Measurements from ENCODE around the gene ST6GALNAC2. TPM values are rescaled to one million over a fixed set of nuclear protein-coding genes. Genes with fewer than 3 reads are reported as not detected.
A peak's percentile ranks its signal among the peaks of the same experiment; 100 is the strongest.
"Not testable (repeated sequence)": the region's sequence is repeated elsewhere in the genome, so short reads cannot be mapped to it uniquely, and the experiment has no call there.

ST6GALNAC2 gene
- polyA plus RNA-seq, 6 donors from 2014 or later, result 0.22 to 1.0 (median 0.48) TPM; not detected in 1

GRCh38 chr17:76614064-76614759 lies 28.6 kb upstream of the ST6GALNAC2 start:
- H3K9me3 Mint-ChIP-seq, DNase-seq, H3K36me3 Mint-ChIP-seq, H3K4me3 Mint-ChIP-seq, H3K4me1 Mint-ChIP-seq: not testable (repeated sequence)
- Mint-ChIP-seq H3K27me3 (peaks cover 0 to 13% (median 9%) of the 10 kb centered on the region in 3 donors), H3K27ac (peak overlapping the region in 1 of 6 donors; percentile 11)
- ATAC-seq (ENCODE audit: low read depth in 2 of 2), result peak in 1 of 2 donors; percentile 32

GRCh38 chr17:76612977-76613851 lies 27.6 kb upstream of the ST6GALNAC2 start:
- Mint-ChIP-seq H3K4me3 (peak overlapping the region in 1 of 8 donors; percentile 32), H3K27me3 (peaks cover 0 to 13% (median 12%) of the 10 kb centered on the region in 3 donors), H3K36me3 (no peaks in the 10 kb centered on the region), H3K4me1 (peaks cover 0 to 9% (median 0%) of the 10 kb centered on the region in 3 donors), H3K9me3 (peaks cover 0 to 6% (median 3%) of the 10 kb centered on the region in 7 donors), H3K27ac (peak overlapping the region in 2 of 6 donors; percentile 69 to 76)
- DNase-seq (no peak), ATAC-seq (ENCODE audit: low read depth in 2 of 2) (no peak)

DNA sequence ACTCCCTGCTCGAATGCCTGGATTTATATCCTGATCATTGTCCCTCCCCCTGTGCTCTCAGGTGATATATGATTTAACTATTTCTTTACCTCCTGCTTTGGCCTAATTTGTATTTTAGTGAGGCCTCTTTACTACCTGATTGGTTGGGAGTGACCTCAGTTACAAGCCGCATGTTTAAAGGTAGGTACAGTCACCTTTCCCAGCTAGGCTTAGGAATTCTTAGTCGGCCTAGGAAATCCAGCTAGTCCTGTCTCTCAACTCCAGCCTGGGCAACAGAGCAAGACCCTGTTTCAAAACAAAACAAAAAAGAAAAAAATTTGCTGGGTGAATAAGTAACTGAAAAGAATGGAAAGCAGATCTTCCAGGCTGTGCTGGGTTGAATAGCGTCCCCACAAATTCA lies 26.8 kb upstream of the ST6GALNAC2 start:
- peak overlapping the region in 1 of 8 donors; percentile 32 for H3K4me3 Mint-ChIP-seq
- ATAC-seq (ENCODE audit: low read depth in 2 of 2), result no peak
- no peak for DNase-seq
- no peaks in the 10 kb centered on the region for H3K36me3 Mint-ChIP-seq
- H3K9me3 Mint-ChIP-seq, result peaks cover 0 to 6% (median 3%) of the 10 kb centered on the region in 7 donors
- peaks cover 0 to 13% (median 12%) of the 10 kb centered on the region in 3 donors for H3K27me3 Mint-ChIP-seq
- H3K27ac Mint-ChIP-seq, result peak overlapping the region in 2 of 6 donors; percentile 69 to 76
- H3K4me1 Mint-ChIP-seq, result peaks cover 0 to 9% (median 0%) of the 10 kb centered on the region in 3 donors

- no peak overlapping the region for H3K27ac Mint-ChIP-seq
- peaks cover 0 to 13% (median 12%) of the 10 kb centered on the region in 3 donors for H3K27me3 Mint-ChIP-seq
- DNase-seq (no peak), ATAC-seq (ENCODE audit: low read depth in 2 of 2) (no peak)
- no peak overlapping the region for H3K4me3 Mint-ChIP-seq
- H3K4me1 Mint-ChIP-seq, result peaks cover 0 to 9% (median 0%) of the 10 kb centered on the region in 3 donors
- H3K9me3 Mint-ChIP-seq, result peaks cover 0 to 6% (median 3%) of the 10 kb centered on the region in 7 donors
- no peaks in the 10 kb centered on the region for H3K36me3 Mint-ChIP-seq
Observed at GRCh38 chr17:76611758-76612157, 26.1 kb upstream of the ST6GALNAC2 start.

GRCh38 chr17:76611080-76611749 lies 25.6 kb upstream of the ST6GALNAC2 start:
- not testable (repeated sequence) for H3K9me3 Mint-ChIP-seq; H3K36me3 Mint-ChIP-seq; H3K4me1 Mint-ChIP-seq; DNase-seq; ATAC-seq (ENCODE audit: low read depth in 2 of 2); H3K4me3 Mint-ChIP-seq
- Mint-ChIP-seq H3K27ac (peak overlapping the region in 1 of 6 donors; percentile 56), H3K27me3 (peaks cover 0 to 13% (median 12%) of the 10 kb centered on the region in 3 donors)

GRCh38 chr17:76606685-76607084 lies 21.0 kb upstream of the ST6GALNAC2 start:
- H3K36me3 Mint-ChIP-seq; H3K4me3 Mint-ChIP-seq; H3K4me1 Mint-ChIP-seq; H3K9me3 Mint-ChIP-seq; DNase-seq; H3K27ac Mint-ChIP-seq; ATAC-seq (ENCODE audit: low read depth in 2 of 2): not testable (repeated sequence)
- H3K27me3 Mint-ChIP-seq, result peaks cover 0 to 31% (median 30%) of the 10 kb centered on the region in 3 donors

- Mint-ChIP-seq H3K27ac (peak overlapping the region in 1 of 6 donors; percentile 16), H3K27me3 (peaks cover 11 to 34% (median 27%) of the 10 kb centered on the region in 3 donors), H3K4me3 (no peak overlapping the region), H3K36me3 (no peaks in the 10 kb centered on the region), H3K4me1 (no peaks in the 10 kb centered on the region), H3K9me3 (no peaks in the 10 kb centered on the region)
- ATAC-seq (ENCODE audit: low read depth in 2 of 2), result no peak
- no peak for DNase-seq
Observed at GRCh38 chr17:76601065-76601464, 15.4 kb upstream of the ST6GALNAC2 start.

GRCh38 chr17:76599694-76600460 lies 14.2 kb upstream of the ST6GALNAC2 start:
- Mint-ChIP-seq H3K27me3 (peaks cover 11 to 34% (median 27%) of the 10 kb centered on the region in 3 donors), H3K27ac (peak overlapping the region in 1 of 6 donors; percentile 16)

GRCh38 chr17:76598004-76598439 lies 12.4 kb upstream of the ST6GALNAC2 start:
- no peak overlapping the region for H3K4me3 Mint-ChIP-seq
- peaks cover 0 to 4% of the 10 kb centered on the region in 2 donors for H3K36me3 Mint-ChIP-seq
- peaks cover 14 to 37% (median 34%) of the 10 kb centered on the region in 3 donors for H3K27me3 Mint-ChIP-seq
- DNase-seq (no peak), ATAC-seq (ENCODE audit: low read depth in 2 of 2) (no peak)
- H3K27ac Mint-ChIP-seq, result no peak overlapping the region
- H3K9me3 Mint-ChIP-seq, result no peaks in the 10 kb centered on the region
- no peaks in the 10 kb centered on the region for H3K4me1 Mint-ChIP-seq

More at GRCh38 chr17:76599694-76600460, 14.2 kb upstream of the ST6GALNAC2 start:
- H3K36me3 Mint-ChIP-seq, result no peaks in the 10 kb centered on the region
- ATAC-seq (ENCODE audit: low read depth in 2 of 2) (no peak), DNase-seq (no peak)
- no peaks in the 10 kb centered on the region for H3K4me1 Mint-ChIP-seq
- H3K9me3 Mint-ChIP-seq, result no peaks in the 10 kb centered on the region
- no peak overlapping the region for H3K4me3 Mint-ChIP-seq

- H3K9me3 Mint-ChIP-seq, result no peaks in the 10 kb centered on the region
- ATAC-seq (ENCODE audit: low read depth in 2 of 2) (no peak), DNase-seq (no peak)
- H3K27me3 Mint-ChIP-seq, result peaks cover 15 to 31% (median 29%) of the 10 kb centered on the region in 3 donors
- no peaks in the 10 kb centered on the region for H3K4me1 Mint-ChIP-seq
- H3K27ac Mint-ChIP-seq, result no peak overlapping the region
- H3K4me3 Mint-ChIP-seq, result no peak overlapping the region
- peaks cover 0 to 4% of the 10 kb centered on the region in 2 donors for H3K36me3 Mint-ChIP-seq
Observed at GRCh38 chr17:76597156-76598003, 11.7 kb upstream of the ST6GALNAC2 start.

GRCh38 chr17:76594690-76595089 lies 9.0 kb upstream of the ST6GALNAC2 start:
- Mint-ChIP-seq H3K4me3 (no peak overlapping the region), H3K9me3 (no peaks in the 10 kb centered on the region), H3K4me1 (no peaks in the 10 kb centered on the region), H3K27ac (no peak overlapping the region), H3K27me3 (peaks cover 18 to 25% (median 19%) of the 10 kb centered on the region in 3 donors), H3K36me3 (peaks cover 0 to 4% of the 10 kb centered on the region in 2 donors)
- no peak for ATAC-seq (ENCODE audit: low read depth in 2 of 2)
- no peak for DNase-seq

DNA sequence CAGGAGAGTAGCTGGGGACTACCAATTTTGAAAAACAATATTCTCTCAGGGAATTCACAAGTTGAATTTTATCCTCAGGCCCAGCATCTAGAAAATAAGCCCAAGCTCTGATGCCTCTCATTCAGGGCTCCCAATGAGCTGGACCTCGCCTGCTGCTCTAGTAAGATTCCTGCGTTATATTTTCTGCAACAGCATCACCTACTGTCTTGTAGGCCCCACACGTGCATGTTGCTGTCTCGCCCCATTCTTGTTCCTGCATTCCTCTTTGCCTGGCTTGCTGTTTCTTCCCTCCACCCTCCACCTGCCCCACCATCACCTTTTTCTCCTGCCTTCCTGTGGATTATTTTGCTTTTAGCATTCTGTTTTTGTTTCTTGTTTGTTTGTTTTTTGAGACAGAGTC lies 8.3 kb upstream of the ST6GALNAC2 start:
- Mint-ChIP-seq H3K27me3 (peaks cover 23 to 32% (median 25%) of the 10 kb centered on the region in 3 donors), H3K36me3 (peaks cover 0 to 4% of the 10 kb centered on the region in 2 donors), H3K27ac (no peak overlapping the region), H3K4me1 (no peaks in the 10 kb centered on the region), H3K9me3 (peaks cover 0 to 3% (median 0%) of the 10 kb centered on the region in 7 donors), H3K4me3 (no peak overlapping the region)
- ATAC-seq (ENCODE audit: low read depth in 2 of 2), result no peak
- no peak for DNase-seq

Data from naive B cell (primary cell).